Fibroblast of lung (primary cell): ENCODE results near the gene RASGEF1C. TPM values are rescaled to one million over a fixed set of nuclear protein-coding genes. Genes with fewer than 3 reads are reported as not detected.

Experiments used
- DNase-seq, 2 donors: peaks; one replicate each; pipeline versions ENCODE4 v3.0.0 to v3.0.0-alpha.2; 2010; ENCODE audit warnings: low read depth in 2 of 2
- H2AFZ ChIP-seq: 2 replicates; pipeline ENCODE4 v1.5.1; 2012; ENCODE audit warnings: low read length, control low read depth, inconsistent platforms
- H3K27ac ChIP-seq: 2 replicates; pipeline ENCODE4 v1.5.1; 2011; ENCODE audit warnings: low read length, control low read depth; ENCODE audit not compliant: insufficient read depth
- H3K27me3 ChIP-seq: 2 replicates; pipeline ENCODE4 v1.5.1; 2011; ENCODE audit warnings: mild to moderate bottlenecking, low read length; ENCODE audit not compliant: control insufficient read depth, insufficient read depth
- H3K36me3 ChIP-seq: 2 replicates; pipeline ENCODE4 v1.5.1; 2011; ENCODE audit warnings: low read length; ENCODE audit not compliant: control insufficient read depth, insufficient read depth
- H3K4me1 ChIP-seq: 2 replicates; pipeline ENCODE4 v1.5.1; 2011; ENCODE audit warnings: low read length; ENCODE audit not compliant: control insufficient read depth, insufficient read depth; ENCODE audit errors: extremely low read depth
- H3K4me2 ChIP-seq: 2 replicates; pipeline ENCODE4 v1.5.1; 2011; ENCODE audit warnings: low read length, control low read depth; ENCODE audit not compliant: insufficient read depth; ENCODE audit errors: extremely low read depth
- H3K4me3 ChIP-seq, 4 experiments: fragments of 200-600 bp in 1 of 4; sonication (generic) in 1 of 4; replicated peaks in 1 of 4; 2 replicates each; pipeline ENCODE4 v1.5.1; 2011 to 2016; ENCODE audit warnings: low read length in 4 of 4, low read depth in 3 of 4, mild to moderate bottlenecking in 3 of 4, control low read depth in 2 of 4, inconsistent platforms in 1 of 4, mixed read lengths in 1 of 4; ENCODE audit not compliant: insufficient read depth in 1 of 4; ENCODE audit errors: control extremely low read depth in 1 of 4
- H3K79me2 ChIP-seq: 2 replicates; pipeline ENCODE4 v1.5.1; 2012; ENCODE audit warnings: mild to moderate bottlenecking, low read length, inconsistent platforms; ENCODE audit not compliant: control insufficient read depth, insufficient read depth
- H3K9ac ChIP-seq: 2 replicates; pipeline ENCODE4 v1.5.1; 2011; ENCODE audit warnings: mild to moderate bottlenecking, low read length, control low read depth; ENCODE audit not compliant: insufficient read depth
- H3K9me3 ChIP-seq: 2 replicates; pipeline ENCODE4 v1.5.1; 2012; ENCODE audit warnings: low read depth, low read length; ENCODE audit not compliant: control insufficient read depth, insufficient read depth
- H4K20me1 ChIP-seq: 2 replicates; pipeline ENCODE4 v1.5.1; 2011; ENCODE audit warnings: low read length; ENCODE audit not compliant: control insufficient read depth, insufficient read depth; ENCODE audit errors: extremely low read depth
- CTCF ChIP-seq, 2 donors: IDR thresholded peaks in 1 of 2; conservative IDR thresholded peaks in 1 of 2; 1 replicate in 1 of 2; 2 replicates in 1 of 2; pipeline ENCODE4 v1.5.1; 2011 to 2012; ENCODE audit warnings: low read length in 2 of 2, control low read depth in 1 of 2, inconsistent platforms in 1 of 2, low read depth in 1 of 2, mild to moderate bottlenecking in 1 of 2
- EZH2 ChIP-seq: IDR thresholded peaks from 2 replicates; pipeline ENCODE4 v1.5.1; 2012; ENCODE audit warnings: low read length, control low read depth, mild to moderate bottlenecking; ENCODE audit errors: missing control alignments
- polyA plus RNA-seq, 2 donors: library from polyadenylated mRNA; depleted of rRNA in 1 of 2; stranded (reverse) in 1 of 2; unstranded in 1 of 2; fragments of >200 nt; gene quantifications; 2 replicates each; pipeline ENCODE4 v1.2.1, GENCODE V29; 2011 to 2012; ENCODE audit warnings: missing spikeins in 1 of 2
- total RNA-seq: library from RNA; depleted of rRNA; stranded (reverse); fragments of >200 nt; gene quantifications from 2 replicates; pipeline ENCODE4 v1.2.1, GENCODE V29; 2014

The RASGEF1C gene
- total and polyA plus RNA-seq, 2 donors (not counting 1 experiment from before 2014, with no cell fraction given) = under 0.01 TPM; not detected in 1

- Histone ChIP-seq H3K4me2 (no peak overlapping the region), H3K9ac (no peak overlapping the region), H2AFZ (no peak overlapping the region), H3K9me3 (no peaks in the 10 kb centered on the region), H3K4me1 (no peaks in the 10 kb centered on the region), H3K27ac (no peak overlapping the region), H4K20me1 (no peaks in the 10 kb centered on the region), H3K79me2 (no peaks in the 10 kb centered on the region), H3K4me3 (no peak overlapping the region), H3K36me3 (no peaks in the 10 kb centered on the region), H3K27me3 (no peaks in the 10 kb centered on the region)
- no peak for DNase-seq
- TF ChIP-seq EZH2 = no peak
- no peak for TF ChIP-seq CTCF (conservative IDR thresholded peaks at IDR 0.05 in 1 of 2, IDR thresholded peaks at IDR 0.05 in 1 of 2; ENCODE audit: low read depth in 1 of 2, low read length in 2 of 2)
These were observed 104.9 kb downstream of the RASGEF1C start for GRCh38 chr5:180104168-180104530.

GRCh38 chr5:180103487-180104167, 105.4 kb downstream of the RASGEF1C start:
- Histone ChIP-seq H3K9me3 (no peaks in the 10 kb centered on the region), H3K4me2 (no peak overlapping the region), H3K27ac (no peak overlapping the region), H3K4me1 (no peaks in the 10 kb centered on the region), H4K20me1 (no peaks in the 10 kb centered on the region), H3K9ac (no peak overlapping the region), H3K36me3 (no peaks in the 10 kb centered on the region), H2AFZ (no peak overlapping the region), H3K4me3 (no peak overlapping the region), H3K27me3 (no peaks in the 10 kb centered on the region), H3K79me2 (no peaks in the 10 kb centered on the region)
- TF ChIP-seq EZH2 = no peak
- no peak for TF ChIP-seq CTCF (conservative IDR thresholded peaks at IDR 0.05 in 1 of 2, IDR thresholded peaks at IDR 0.05 in 1 of 2; ENCODE audit: low read depth in 1 of 2, low read length in 2 of 2)
- peak; percentile 3 to 26 for DNase-seq

GRCh38 chr5:180102636-180103035, 106.4 kb downstream of the RASGEF1C start:
- H3K4me1 ChIP-seq = no peaks in the 10 kb centered on the region
- no peaks in the 10 kb centered on the region for H4K20me1 ChIP-seq
- no peak overlapping the region for H2AFZ ChIP-seq
- H3K4me2 ChIP-seq = no peak overlapping the region
- H3K27ac ChIP-seq = no peak overlapping the region
- no peak overlapping the region for H3K9ac ChIP-seq
- H3K27me3 ChIP-seq = no peaks in the 10 kb centered on the region
- DNase-seq = no peak
- H3K4me3 ChIP-seq = no peak overlapping the region
- no peaks in the 10 kb centered on the region for H3K79me2 ChIP-seq
- H3K9me3 ChIP-seq = no peaks in the 10 kb centered on the region
- no peak for TF ChIP-seq CTCF (conservative IDR thresholded peaks at IDR 0.05 in 1 of 2, IDR thresholded peaks at IDR 0.05 in 1 of 2; ENCODE audit: low read depth in 1 of 2, low read length in 2 of 2)
- TF ChIP-seq EZH2 = no peak
- H3K36me3 ChIP-seq = no peaks in the 10 kb centered on the region
